ENCODE data around the gene FMN2.

The FMN2 gene

DNA sequence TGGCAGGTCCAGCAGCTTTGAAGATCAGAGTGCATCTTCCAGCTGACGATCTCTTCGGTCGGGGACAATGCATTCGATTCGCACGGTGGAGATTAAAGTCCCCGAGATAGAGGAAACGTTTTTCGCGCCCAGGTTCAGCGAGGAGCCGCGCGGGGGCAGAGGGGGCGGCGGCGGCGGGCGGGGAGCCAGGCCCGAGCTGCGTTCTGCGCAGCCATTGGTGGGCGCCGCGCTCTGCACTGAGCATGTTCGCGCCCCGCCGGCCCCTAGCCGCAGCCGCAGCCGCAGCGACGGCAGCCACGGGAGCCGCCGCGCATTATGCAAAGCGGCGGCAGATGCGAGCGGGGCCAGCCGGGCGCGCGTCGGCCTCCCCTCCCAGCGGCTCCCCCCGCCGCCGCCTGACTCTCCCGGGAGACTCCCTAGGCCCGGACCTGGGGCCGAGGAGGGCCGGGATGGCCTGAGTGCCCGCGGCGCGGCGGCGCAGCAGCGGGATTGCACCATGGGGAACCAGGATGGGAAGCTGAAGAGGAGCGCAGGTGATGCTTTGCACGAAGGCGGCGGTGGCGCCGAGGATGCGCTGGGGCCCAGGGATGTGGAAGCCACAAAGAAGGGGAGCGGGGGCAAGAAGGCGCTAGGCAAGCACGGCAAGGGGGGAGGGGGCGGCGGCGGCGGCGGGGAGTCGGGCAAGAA is at the start of gene FMN2:
Gene FMN2, plus strand, starts transcription at position 270 of the 687 bp plus-strand sequence. Its CDS starts 227 bp downstream, at position 497.
- DNase-seq = peak; percentile 66

DNA sequence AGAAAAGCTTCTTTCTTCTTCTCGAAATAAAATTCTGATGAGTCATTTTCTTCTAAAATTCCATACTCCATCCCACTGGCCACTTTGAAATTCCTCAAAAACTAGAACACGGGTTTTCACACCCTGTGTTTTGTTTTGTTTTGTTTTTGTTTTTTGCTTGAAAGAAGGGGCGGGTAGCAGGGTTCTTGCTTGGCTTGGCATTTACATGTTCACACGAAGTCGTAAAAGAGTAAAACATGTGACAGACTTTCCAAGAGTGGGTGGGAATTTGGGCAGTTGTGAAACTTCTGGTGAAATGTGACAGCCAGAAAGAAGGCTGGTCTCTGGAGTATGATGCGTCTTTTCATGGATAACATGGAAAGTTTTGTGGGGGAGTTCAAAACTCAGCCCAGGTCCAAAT is 47.1 kb upstream of the FMN2 start:
- no peak for DNase-seq

DNA sequence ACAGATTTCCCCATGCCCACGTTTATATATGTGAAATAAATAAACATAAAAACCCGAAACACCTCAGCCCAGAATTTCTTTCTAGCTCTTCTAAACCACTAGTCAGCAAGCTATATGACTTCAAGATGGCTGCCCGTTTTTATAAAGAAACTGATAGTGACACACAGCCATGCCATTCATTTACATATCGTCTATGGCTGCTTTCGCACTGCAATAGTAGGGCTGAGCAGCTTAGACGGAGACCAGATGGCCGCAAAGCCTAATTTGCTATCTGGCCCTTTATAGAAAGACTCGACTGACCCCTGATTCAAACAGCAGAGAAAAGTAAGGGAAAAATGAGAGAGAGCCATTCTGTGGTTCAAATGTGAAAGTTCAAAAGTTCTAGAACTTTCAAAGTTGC is 45.7 kb upstream of the FMN2 start:
- no peak for DNase-seq

DNA sequence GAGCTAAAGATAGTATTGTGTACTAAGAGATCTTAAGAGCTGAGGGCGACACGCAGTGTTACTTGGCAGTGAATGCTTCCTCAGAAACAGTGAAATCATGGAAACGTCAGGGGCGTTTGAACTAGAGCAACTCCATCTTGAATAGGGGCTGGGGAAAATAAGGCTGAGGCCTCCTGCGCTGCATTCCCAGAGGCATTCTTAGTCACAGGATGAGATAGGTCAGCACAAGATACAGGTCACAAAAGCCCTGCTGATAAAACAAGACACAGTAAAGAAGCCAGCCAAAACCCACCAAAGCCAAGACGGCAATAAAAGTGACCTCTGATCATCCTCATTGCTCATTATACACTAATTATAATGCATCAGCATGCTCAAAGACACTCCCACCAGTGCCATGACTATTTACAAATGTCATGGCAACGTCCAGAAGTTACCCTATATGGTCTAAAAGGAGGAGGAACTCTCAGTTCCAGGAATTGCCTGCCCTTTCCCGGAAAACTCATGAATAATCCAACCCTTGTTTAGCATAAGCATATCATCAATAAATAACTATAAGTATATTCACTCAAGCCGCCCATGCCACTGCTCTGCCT is 37.5 kb upstream of the FMN2 start:
- DNase-seq = no peak

DNA sequence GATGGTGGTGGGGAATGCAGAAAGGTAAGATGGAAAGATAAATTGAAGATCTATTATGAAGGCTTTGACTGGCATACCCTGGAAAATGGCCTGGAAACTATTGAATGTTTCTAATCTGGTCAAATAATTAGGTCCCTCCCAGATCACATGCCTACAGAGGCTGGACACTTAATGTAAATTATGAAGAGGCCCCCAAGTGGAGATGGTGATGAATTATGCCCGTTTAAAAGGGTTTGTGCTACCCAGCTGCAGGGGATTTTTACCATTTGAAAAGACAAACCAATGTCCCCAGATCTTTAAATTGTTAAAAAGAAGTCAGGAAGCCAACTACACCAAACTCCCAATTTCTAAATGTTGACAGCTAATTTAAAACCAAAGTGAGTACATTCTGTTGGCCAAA is 35.7 kb upstream of the FMN2 start:
- DNase-seq = no peak

DNA sequence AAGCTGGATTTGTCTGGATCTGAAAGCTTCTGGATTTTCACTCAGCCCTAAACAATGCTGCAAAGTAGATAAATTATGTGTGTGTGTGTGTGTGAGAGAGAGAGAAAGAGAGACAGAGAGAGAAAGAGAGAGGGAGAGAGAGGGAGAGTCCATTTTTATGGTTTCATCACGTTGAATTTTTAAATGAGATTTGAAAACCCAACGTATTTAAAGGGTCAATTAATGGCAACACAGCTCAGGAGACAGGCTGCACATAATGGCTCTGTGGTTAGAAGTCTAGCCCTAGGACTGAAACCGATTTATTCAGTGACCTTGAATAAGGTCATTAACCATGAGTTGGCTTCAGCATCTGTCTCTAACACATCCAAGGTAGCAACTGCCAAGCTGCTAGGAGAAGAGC is 35.3 kb upstream of the FMN2 start:
- peak; percentile 15 for DNase-seq

DNA sequence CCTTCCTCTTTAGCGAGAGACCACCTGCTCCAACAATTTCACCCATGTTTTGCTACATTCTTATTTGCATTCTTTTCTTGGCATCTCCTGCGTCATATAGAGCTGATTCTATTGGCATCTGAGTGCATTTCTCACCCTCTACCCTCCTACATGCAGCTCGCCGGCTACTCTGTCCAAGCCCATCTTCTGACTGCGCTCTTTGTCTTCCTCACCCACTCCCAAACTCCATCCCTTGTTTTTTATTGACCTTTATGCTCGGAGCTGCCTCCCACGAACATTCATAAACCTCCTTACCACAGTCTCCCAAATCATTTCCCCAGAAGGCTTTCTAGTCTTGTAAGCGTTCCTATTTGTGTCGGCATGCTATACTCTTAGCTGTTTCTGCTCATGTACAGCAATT is 33.6 kb upstream of the FMN2 start:
- DNase-seq = no peak

DNA sequence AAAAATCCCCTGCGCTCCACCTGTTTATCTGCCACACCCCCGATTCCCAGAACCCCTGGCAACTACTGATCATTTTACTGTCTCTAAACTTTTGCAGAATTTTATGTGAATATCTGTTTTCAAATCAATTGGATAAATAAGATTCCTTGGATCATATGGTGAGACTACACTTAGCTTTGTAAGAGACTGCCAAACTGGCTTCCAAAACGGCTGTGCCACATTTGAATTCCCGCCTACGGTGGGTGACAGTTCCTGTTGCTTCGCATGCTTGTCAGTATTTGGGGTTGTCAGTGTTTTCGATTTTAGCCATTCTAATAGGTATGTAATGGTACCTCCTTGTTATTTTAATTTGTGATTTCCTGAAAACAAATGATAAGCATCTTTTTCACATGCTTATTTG is 22.7 kb upstream of the FMN2 start:
- no peak for DNase-seq

DNA sequence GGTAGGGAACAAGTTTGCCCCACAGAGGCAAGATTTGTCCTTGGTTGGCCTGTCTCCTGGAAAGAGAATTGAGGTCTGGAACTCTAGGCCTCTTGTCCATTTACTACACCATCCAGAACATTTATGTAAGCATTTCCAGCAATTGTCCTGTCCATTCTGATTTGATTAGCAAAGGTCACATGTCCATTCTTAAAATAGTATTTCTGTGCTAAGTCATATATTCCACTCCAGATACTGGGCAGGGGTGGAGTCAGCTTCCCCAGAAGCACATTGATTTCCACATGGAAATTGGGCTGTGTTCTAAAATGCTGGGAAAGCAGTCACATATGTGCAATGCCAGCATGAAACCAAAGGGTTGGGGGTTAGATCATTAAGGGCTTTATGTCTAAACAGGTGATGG is 21.5 kb upstream of the FMN2 start:
- DNase-seq = no peak

DNA sequence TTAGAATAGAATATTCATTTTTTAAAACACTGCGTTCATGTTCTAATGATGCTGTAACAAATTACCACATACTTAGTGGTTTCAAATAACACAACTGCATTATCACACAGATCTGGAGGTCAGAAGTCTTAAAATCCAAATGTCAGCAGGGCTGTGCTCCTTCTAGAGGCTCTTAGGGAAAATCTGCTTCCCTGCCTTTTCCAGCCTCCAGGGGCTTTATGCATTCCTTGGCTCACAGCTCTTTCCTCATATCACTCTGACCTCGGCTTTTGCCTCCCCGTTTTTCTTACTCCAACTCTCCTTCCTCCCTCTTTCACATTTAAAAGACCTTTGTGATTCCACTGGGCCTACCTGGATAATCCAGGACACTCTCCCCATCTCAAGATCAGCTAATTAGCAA is 18.6 kb upstream of the FMN2 start:
- DNase-seq = no peak

DNA sequence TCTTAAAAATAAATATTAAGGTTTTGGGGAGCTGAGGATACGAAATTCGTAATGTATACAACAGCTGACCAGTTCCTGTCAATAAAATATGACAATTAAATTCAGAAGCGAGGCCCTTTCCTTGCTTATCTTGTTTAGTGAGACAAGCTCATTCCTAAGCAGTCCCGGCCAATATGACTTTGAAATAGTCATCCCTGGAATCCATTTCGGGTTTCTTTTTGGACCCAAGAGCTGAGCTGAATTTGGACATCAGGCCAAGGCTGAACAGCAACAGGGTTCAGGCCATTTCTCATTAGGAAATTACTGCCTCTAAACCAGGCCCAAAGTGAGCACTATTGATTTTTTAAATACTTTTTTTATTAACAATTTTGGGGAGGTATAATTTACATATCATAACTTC is 17.3 kb upstream of the FMN2 start:
- DNase-seq = no peak

DNA sequence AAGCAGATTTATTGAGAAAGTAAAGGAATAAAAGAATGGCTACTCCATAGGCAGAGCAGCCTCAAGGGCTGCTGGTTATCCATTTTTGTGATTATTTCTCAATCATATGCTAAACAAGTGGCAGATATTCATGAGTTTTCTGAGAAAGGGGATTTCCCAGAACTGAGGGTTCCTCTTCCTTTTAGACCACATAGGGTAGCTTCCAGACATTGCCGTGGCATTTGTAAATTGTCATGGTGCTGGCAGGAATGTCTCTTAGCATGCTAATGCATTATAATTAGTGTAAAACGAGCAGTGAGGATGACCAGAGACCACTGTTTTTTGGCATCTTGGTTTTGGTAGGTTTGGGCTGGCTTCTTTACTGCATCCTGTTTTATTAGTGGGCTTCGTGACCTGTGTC is 16.8 kb upstream of the FMN2 start:
- no peak for DNase-seq

DNA sequence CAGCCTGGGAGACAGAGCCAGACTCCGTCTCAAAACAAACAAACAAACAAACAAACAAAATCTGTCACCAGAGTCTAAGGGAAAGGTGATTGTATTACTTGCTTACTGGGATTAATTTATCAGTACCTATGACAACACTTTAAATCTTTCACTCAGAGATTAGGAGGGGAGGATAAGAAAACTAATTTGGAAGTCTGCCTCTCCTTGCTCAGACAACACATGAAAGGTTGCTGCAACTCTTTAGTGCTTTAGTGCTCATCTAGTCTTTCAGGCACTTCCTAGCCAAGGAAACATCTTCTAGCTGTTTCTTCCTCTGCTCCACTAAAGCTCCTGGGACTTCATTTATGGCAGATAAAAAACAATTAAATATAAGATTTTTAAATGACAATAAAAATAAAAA is 7.3 kb upstream of the FMN2 start:
- no peak for DNase-seq

DNA sequence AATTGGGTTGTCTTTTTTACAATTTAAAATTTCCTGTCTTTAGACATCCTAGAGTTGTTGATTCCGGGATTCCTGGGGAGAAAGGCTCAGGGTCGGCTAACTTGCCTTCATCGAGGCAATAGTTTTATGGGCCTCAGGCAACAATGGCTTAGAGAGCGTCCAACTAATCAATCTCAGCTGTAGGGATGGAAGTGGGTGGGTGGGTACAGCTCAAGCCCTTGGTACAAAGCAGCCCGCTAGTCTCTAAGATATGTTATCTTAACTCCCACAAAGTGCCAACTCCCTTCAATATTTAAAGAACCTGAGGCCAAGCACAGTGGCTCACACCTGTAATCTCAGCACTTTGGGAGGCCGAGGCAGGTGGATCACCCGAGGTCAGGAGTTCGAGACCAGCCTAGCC is 6.9 kb upstream of the FMN2 start:
- DNase-seq = no peak

DNA sequence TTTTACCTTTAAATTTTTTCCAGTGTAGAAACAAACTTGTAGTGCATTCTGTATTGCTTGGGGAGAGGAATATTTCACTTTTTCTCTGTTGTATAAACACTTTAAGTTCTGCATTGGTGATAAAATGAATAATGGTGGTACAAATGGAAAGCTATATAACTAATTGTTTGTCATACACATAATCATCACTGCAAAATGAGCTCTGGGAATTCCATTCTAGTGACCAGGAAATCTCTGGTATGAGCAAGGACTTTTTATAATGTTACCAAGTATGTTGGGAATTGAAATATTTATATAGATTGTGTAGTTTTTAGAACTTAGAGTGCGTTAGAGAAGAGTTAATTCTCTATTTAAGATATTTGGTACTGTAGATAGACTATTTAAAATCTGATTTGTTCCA is 5.0 kb upstream of the FMN2 start:
- no peak for DNase-seq

DNA sequence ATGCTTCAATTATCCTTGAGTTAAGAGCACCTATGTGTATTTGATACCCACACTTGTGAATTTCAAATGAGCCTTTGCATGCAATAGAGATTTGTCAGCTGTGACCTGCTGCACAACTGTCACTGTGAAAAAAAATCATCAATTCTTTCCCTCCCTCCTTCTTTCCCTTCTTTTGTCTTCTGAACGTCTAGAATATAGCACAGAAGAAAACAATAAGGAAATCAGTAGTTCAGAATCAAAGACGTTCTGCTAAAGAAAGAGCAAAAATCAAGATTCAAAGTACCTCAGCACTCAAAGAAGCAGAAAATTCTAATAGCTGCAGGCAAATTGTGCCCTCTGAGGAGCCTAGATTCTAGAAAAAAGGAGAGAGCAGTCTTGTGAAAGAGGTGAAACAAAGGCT is 1.7 kb upstream of the FMN2 start:
- no peak for DNase-seq

DNA sequence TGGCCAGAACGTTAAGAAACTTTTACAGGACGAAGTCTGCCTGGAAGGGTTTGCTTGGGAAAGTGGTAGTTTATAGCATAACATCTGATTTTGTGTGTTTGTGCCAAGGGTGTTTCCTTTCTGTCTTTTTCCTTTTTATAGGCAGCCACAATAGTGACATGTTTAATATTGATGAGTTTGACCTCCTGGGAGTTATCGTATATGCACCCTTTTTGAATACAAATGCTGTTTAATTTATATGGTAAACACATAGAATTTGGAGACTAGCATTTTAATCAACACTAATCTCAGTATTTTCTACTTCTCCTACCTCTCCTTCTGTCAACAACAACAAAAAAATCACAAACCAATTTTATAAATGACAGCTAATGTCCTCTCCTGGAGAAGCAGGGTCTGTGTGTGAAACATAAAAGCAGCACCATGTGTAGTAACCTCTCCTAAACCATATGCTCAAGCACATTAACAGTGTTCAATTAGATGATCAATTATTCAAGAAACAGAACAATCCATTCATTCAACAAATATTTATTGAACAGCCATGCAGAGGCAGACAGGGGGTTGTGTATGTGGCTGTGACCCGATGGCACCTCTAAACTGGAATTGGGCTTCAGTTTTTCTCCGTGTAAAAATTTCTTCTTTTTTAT is 604 bp upstream of the FMN2 start:
- DNase-seq = no peak

DNA sequence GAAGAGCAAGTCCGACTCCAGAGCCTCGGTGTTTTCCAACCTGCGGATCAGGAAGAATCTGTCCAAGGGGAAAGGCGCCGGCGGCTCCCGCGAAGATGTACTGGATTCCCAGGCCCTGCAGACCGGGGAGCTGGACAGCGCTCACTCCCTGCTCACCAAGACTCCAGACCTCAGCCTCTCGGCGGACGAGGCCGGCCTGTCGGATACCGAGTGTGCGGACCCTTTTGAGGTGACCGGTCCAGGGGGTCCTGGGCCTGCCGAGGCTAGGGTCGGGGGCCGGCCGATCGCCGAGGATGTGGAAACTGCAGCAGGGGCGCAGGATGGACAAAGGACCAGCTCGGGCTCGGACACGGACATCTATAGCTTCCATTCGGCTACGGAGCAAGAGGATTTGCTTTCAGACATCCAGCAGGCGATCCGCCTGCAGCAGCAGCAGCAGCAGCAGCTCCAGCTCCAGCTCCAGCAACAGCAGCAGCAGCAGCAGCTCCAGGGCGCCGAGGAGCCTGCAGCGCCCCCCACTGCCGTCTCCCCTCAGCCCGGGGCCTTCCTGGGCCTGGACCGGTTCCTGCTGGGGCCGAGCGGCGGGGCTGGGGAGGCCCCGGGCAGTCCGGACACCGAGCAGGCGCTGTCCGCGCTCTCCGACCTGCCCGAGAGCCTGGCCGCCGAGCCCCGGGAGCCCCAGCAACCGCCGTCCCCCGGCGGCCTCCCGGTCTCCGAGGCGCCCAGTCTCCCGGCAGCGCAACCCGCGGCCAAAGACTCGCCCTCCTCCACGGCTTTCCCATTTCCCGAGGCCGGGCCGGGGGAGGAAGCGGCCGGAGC is 827 bp downstream of the FMN2 start:
- DNase-seq = no peak

DNA sequence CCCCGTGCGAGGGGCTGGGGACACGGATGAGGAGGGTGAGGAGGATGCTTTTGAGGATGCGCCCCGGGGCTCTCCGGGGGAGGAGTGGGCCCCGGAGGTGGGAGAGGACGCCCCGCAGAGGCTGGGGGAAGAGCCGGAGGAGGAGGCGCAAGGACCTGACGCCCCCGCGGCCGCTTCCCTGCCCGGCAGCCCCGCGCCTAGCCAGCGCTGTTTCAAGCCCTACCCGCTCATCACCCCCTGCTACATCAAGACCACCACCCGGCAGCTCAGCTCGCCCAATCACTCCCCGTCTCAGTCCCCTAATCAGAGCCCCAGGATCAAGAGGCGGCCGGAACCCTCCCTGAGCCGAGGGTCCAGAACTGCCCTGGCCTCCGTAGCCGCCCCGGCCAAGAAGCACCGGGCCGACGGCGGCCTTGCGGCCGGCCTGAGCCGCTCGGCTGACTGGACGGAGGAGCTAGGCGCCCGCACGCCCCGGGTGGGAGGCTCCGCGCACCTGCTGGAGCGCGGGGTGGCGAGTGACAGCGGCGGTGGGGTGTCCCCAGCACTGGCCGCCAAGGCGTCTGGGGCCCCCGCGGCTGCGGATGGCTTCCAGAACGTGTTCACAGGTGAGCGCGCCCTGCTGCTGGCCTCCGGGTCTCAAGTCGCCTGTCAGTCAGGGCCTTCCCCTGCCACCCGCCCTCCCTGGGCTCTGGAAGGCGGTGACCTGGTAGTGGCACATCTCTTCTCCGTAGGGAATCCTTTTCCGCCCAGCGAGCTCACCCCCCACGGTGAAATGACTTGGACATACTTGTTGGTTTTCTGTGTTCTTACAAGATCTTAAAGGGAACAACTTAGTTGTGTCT is 1.7 kb downstream of the FMN2 start:
- peak; percentile 18 for DNase-seq

DNA sequence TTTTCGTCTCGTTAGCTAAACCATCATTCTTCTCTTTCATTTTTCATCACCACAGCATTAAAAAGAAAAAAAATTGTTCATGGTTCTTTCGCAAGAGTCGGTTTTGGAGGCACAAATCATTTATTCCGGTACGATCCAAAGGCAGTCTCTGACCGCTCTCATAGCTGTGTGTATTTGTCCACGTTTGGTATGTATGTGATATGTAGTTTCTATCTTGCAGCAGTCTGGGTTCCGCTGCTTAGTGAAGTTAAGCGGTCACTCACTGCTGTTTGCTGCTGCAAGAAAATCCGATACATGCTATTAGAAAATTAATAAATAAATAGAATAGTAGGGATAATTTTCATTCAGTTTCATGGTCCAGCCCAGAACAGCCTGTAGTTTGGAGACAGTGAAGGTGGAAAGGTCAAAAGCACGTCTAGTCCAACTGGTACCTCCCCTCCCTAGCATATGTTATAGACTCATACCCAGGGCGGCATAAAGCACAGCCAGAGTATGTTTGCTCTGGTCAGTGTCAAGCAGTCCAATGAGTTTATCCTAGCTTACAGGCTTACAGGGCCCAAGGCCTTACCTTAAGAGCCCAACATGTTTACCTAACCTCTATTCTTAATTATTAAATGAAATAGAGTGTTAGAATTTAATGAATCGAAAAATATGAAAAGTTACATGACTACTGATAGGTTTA is 2.5 kb downstream of the FMN2 start:
- no peak for DNase-seq

DNA sequence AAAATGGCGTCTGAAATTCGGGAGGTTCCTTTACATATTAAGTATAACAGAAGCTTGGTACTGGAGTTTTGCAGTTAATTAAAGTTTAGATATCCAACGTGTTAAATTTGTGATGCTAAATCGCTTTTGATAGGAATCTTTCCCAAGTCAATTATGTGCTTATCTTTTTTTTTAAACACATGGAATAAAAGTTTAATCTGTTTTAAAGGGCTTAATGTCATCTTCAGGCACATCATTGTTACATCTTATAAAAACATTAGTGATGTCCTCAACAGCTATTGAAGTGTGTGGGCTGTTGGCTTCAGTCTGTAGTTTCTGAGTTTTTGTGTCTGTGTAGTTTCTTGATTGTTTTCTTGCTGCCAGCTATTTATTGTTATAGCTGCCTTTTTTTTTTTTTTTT is 5.3 kb downstream of the FMN2 start:
- no peak for DNase-seq

DNA sequence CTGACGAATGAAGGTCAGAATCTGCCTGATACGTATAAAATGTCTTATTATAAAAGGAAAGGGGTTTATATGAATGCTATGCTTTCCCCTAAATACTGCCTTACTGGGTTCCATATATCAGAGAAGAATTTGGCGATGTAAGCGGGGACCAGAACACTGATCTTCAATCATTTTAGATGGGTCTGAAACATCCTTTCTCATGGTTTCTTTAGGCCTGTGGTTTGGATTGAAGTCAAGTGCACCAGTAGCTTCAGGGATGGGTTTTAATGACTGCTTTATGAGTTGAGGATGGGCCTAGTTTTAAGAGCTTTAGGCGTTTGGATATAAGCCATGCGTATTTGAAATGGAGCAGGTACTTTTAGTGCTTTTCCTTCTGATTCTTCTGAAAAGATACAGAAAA is 6.9 kb downstream of the FMN2 start:
- DNase-seq = no peak

All from NCI-H1105 treated with DMSO at 0.1 percent for 48 hours (cell line).